ENCODE measurements around the gene COL6A1. TPM values are rescaled to one million over a fixed set of nuclear protein-coding genes. Genes with fewer than 3 reads are reported as not detected.
A peak's percentile ranks its signal among the peaks of the same experiment; 100 is the strongest.

Gene COL6A1
- total RNA-seq, 1 donor from 2014 or later: 137 TPM

DNA sequence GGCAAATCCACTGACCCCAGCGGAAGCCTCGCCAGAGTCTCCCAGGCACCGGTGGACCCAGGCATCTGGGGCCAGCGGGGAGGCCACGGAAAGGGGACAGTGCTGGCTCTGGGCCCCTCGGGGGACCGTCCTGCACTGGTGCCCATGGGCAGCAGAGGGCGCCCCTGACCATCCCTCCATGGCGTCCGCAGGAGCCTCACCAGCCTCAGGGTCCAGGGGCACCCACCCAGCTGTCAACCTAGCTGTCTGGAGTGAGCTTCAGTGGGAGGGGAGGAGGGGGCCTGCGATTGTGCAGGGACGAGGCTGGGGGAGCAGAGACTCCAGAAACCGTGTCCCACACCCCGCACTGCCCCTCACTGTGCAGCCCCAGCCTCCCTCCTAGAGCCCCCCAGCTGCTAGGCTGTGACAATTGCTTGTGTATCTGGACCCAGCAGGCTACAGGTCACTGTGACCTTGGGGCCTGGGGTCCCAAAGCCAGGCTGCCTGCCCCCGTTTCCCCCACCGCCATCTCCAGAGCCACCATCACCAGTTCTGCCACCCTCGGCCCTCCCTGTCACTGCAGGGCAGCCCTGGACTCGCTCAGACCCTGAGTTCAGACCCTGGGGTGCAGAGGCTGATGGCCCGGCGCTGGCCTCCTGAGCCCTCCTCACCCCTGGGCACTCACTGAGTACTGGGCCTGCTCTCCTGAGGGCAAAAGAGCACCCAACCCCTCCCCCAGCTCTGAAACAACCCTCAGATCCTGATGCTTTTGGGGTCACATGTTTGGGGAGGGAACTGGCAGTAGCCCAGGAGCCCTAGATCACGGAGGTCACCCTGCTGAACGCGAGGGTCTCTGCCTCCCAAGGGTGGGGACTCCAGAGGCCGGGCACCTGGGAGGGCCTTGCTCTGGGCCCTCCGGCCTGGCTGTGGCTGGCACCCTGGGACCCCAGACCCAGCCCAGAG lies 10.6 kb upstream of the COL6A1 start:
- peaks cover 7% of the 10 kb centered on the region for H3K4me1 Mint-ChIP-seq (ENCODE audit: low read depth)
- DNase-seq (ENCODE audit: low spot score, unreplicated experiment): peak; percentile 68
- no peaks in the 10 kb centered on the region for H3K36me3 Mint-ChIP-seq (ENCODE audit: insufficient read depth)
- no peak overlapping the region for H3K4me3 Mint-ChIP-seq (ENCODE audit: low read depth)
- H3K27ac Mint-ChIP-seq: no peak overlapping the region
- peak; percentile 91 for TF ChIP-seq CTCF (IDR thresholded peaks at IDR 0.05; ENCODE audit: unreplicated experiment)
- no peaks in the 10 kb centered on the region for H3K9me3 Mint-ChIP-seq (ENCODE audit: low read depth)
- H3K27me3 Mint-ChIP-seq: peaks cover 27% of the 10 kb centered on the region

DNA sequence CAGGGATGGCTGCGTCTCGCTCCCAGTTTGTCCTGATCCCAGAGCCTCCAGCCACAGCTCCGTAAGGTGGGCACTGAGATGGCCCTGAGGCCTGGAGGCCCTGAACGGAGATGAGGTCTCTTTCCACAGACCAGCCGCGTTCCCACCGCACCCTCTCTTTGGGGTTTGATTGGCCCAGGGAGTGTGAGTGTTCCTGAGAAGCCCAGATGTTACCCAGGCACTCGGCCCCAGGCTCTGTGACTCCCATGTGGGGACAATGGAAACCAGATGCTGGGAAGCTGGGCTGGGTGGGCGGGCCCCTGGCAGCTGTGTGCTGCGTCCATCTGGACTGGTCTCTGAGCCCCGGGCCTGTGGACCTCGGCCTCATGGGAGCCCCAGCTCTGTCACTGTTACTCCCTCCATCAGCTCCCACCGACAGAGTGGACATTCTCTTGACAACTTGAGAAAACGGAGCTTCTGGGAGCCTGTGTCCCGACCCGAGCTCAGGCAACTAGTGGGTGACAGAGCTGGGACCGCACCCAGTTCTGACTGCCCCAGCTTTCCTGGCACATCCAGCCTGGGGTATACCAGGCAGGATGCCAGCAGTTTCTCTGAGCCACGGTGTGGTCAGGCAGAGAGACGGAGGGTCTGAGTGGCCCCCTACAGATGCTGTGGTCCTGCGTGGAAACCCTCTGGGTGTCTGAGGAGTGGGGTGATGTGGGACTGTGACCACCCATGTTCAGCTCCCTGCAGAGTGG lies 9.8 kb upstream of the COL6A1 start:
- no peak overlapping the region for H3K27ac Mint-ChIP-seq
- no peak for DNase-seq (ENCODE audit: low spot score, unreplicated experiment)
- H3K9me3 Mint-ChIP-seq (ENCODE audit: low read depth): no peaks in the 10 kb centered on the region
- no peak overlapping the region for H3K4me3 Mint-ChIP-seq (ENCODE audit: low read depth)
- no peaks in the 10 kb centered on the region for H3K36me3 Mint-ChIP-seq (ENCODE audit: insufficient read depth)
- H3K4me1 Mint-ChIP-seq (ENCODE audit: low read depth): peaks cover 7% of the 10 kb centered on the region
- no peak for TF ChIP-seq CTCF (IDR thresholded peaks at IDR 0.05; ENCODE audit: unreplicated experiment)
- peaks cover 34% of the 10 kb centered on the region for H3K27me3 Mint-ChIP-seq

GRCh38 chr21:45972353-45972715 lies 9.2 kb upstream of the COL6A1 start:
- DNase-seq (ENCODE audit: low spot score, unreplicated experiment): no peak
- Mint-ChIP-seq H3K36me3 (ENCODE audit: insufficient read depth) (no peaks in the 10 kb centered on the region), H3K27ac (no peak overlapping the region), H3K4me3 (ENCODE audit: low read depth) (no peak overlapping the region), H3K4me1 (ENCODE audit: low read depth) (peaks cover 7% of the 10 kb centered on the region), H3K27me3 (peaks cover 34% of the 10 kb centered on the region), H3K9me3 (ENCODE audit: low read depth) (no peaks in the 10 kb centered on the region)
- no peak for TF ChIP-seq CTCF (IDR thresholded peaks at IDR 0.05; ENCODE audit: unreplicated experiment)

DNA sequence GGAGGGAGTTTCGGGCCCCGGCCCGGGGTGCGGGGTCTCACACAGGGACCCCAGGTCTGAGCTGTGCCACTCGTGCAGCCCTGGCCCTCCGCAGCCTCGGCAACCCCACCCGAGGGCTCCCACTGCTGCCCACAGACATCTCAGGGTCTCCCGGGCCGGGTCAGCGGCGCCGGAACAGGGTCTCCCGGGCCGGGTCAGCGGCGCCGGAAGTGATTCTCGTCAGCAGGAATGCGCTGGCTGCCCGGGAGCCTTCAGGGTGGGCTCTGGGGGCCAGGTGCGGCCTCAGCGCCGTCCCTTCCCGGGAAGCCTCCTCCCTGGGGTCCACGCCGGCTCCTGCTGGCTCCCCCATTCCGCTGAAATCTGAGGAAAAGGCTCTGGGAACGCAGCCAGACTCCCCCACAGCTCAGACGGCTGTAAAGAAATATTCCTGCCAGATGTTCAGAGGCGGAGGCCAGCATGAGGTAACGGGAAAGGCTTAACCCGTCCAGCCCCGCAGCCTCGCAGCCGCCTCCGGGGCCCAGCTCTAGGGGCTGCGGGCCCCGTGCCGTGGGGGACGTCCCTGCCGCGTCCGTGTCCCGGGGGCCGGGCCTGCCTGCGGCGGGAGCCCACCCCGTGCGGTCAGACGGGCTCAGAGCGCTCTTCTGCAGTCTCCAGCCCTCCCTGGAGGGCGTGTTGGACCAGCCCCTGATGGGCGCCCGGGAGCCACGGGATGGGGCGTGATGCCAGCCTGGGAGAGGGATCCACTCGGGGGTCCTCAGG lies 8.7 kb upstream of the COL6A1 start:
- TF ChIP-seq CTCF (IDR thresholded peaks at IDR 0.05; ENCODE audit: unreplicated experiment): no peak
- H3K36me3 Mint-ChIP-seq (ENCODE audit: insufficient read depth): no peaks in the 10 kb centered on the region
- no peaks in the 10 kb centered on the region for H3K9me3 Mint-ChIP-seq (ENCODE audit: low read depth)
- DNase-seq (ENCODE audit: low spot score, unreplicated experiment): no peak
- H3K27me3 Mint-ChIP-seq: peaks cover 34% of the 10 kb centered on the region
- no peak overlapping the region for H3K27ac Mint-ChIP-seq
- H3K4me1 Mint-ChIP-seq (ENCODE audit: low read depth): peaks cover 7% of the 10 kb centered on the region
- peak overlapping the region; percentile 41 for H3K4me3 Mint-ChIP-seq (ENCODE audit: low read depth)
